DOHH2 (cell line): ENCODE results near the gene SERP2.

Experiments used
- H3F3A ChIP-seq: fragments of 200-600 bp; sonication (generic), shearing (Covaris generic); 2 replicates; pipeline ENCODE4 v1.6.0; 2016; ENCODE audit warnings: antibody characterized with exemption, mild to moderate bottlenecking; ENCODE audit not compliant: control insufficient read depth, insufficient read depth
- H3K27ac ChIP-seq: fragments of 200-600 bp; sonication (generic); 2 replicates; pipeline ENCODE4 v1.5.1; 2014; ENCODE audit warnings: low read depth, mild to moderate bottlenecking, low read length, moderate library complexity
- H3K27me3 ChIP-seq: fragments of 200-600 bp; sonication (generic); 2 replicates; pipeline ENCODE4 v1.6.1; 2014; ENCODE audit warnings: mild to moderate bottlenecking, low read length, mixed read lengths; ENCODE audit not compliant: control insufficient read depth
- H3K36me3 ChIP-seq: fragments of 200-600 bp; sonication (generic); 2 replicates; pipeline ENCODE4 v1.6.1; 2014; ENCODE audit warnings: mild to moderate bottlenecking, low read length, moderate library complexity, mixed read lengths; ENCODE audit not compliant: control insufficient read depth
- H3K4me1 ChIP-seq: fragments of 200-600 bp; sonication (generic); 2 replicates; pipeline ENCODE4 v1.6.1; 2014; ENCODE audit warnings: mild to moderate bottlenecking, low read length, mixed read lengths; ENCODE audit not compliant: control insufficient read depth
- H3K4me2 ChIP-seq: fragments of 200-600 bp; sonication (generic); 2 replicates; pipeline ENCODE4 v1.6.0; 2014; ENCODE audit warnings: mild to moderate bottlenecking, low read length, moderate library complexity
- H3K4me3 ChIP-seq: fragments of 200-600 bp; sonication (generic); 2 replicates; pipeline ENCODE4 v1.5.1; 2014; ENCODE audit warnings: mild to moderate bottlenecking, low read length, mixed read lengths
- H3K79me2 ChIP-seq: fragments of 200-600 bp; sonication (generic); 2 replicates; pipeline ENCODE4 v1.6.1; 2014; ENCODE audit warnings: mild to moderate bottlenecking, low read length, mixed read lengths; ENCODE audit not compliant: control insufficient read depth
- H3K9me2 ChIP-seq: fragments of 200-600 bp; sonication (generic); replicated peaks from 2 replicates; pipeline ENCODE4 v1.6.1; 2014; ENCODE audit warnings: mild to moderate bottlenecking, low read length, mixed read lengths; ENCODE audit not compliant: control insufficient read depth
- H3K9me3 ChIP-seq: fragments of 200-600 bp; sonication (generic); 2 replicates; pipeline ENCODE4 v1.6.1; 2014; ENCODE audit warnings: antibody characterized with exemption, low read length, mixed read lengths; ENCODE audit not compliant: control insufficient read depth, insufficient read depth
- H4K20me1 ChIP-seq: fragments of 200-600 bp; sonication (generic); 2 replicates; pipeline ENCODE4 v1.6.0; 2014; ENCODE audit warnings: low read depth, mild to moderate bottlenecking, antibody characterized with exemption, low read length, moderate library complexity; ENCODE audit not compliant: control insufficient read depth, insufficient read depth
- CTCF ChIP-seq: fragments of 200-600 bp; sonication (generic); IDR thresholded peaks from one replicate; pipeline ENCODE4 v1.5.1; 2014; ENCODE audit warnings: antibody characterized with exemption, mild to moderate bottlenecking, low read depth, low read length; ENCODE audit not compliant: poor library complexity, severe bottlenecking
- EZH2phosphoT487 ChIP-seq: fragments of 200-600 bp; sonication (generic); IDR thresholded peaks from 2 replicates; pipeline ENCODE4 v1.6.1; 2017; ENCODE audit warnings: borderline replicate concordance, mild to moderate bottlenecking, antibody characterized with exemption, low read length, moderate library complexity, mixed read lengths

Gene SERP2

GRCh38 chr13:44399074-44399473 is 25.4 kb downstream of the SERP2 start:
- Histone ChIP-seq H3K4me1 (peaks cover 12% of the 10 kb centered on the region), H3K4me3 (no peak overlapping the region), H3K79me2 (no peaks in the 10 kb centered on the region), H3F3A (no peaks in the 10 kb centered on the region), H3K27me3 (no peaks in the 10 kb centered on the region), H3K36me3 (no peaks in the 10 kb centered on the region), H4K20me1 (no peaks in the 10 kb centered on the region), H3K9me3 (no peaks in the 10 kb centered on the region), H3K27ac (no peak overlapping the region), H3K4me2 (no peak overlapping the region), H3K9me2 (no peaks in the 10 kb centered on the region)
- no peak for TF ChIP-seq CTCF
- TF ChIP-seq EZH2phosphoT487: no peak

GRCh38 chr13:44400736-44401135 is 27.1 kb downstream of the SERP2 start:
- H3K36me3 ChIP-seq: no peaks in the 10 kb centered on the region
- TF ChIP-seq CTCF: no peak
- no peak for TF ChIP-seq EZH2phosphoT487
- H3K27me3 ChIP-seq: no peaks in the 10 kb centered on the region
- H3K4me2 ChIP-seq: no peak overlapping the region
- H3K9me2 ChIP-seq: no peaks in the 10 kb centered on the region
- H3K9me3 ChIP-seq: no peaks in the 10 kb centered on the region
- H3F3A ChIP-seq: no peaks in the 10 kb centered on the region
- H3K4me3 ChIP-seq: no peak overlapping the region
- H4K20me1 ChIP-seq: no peaks in the 10 kb centered on the region
- H3K79me2 ChIP-seq: no peaks in the 10 kb centered on the region
- H3K27ac ChIP-seq: no peak overlapping the region
- H3K4me1 ChIP-seq: peaks cover 12% of the 10 kb centered on the region

GRCh38 chr13:44401577-44401976 is 28.0 kb downstream of the SERP2 start:
- no peaks in the 10 kb centered on the region for H3K9me2 ChIP-seq
- no peaks in the 10 kb centered on the region for H3K27me3 ChIP-seq
- H3K79me2 ChIP-seq: no peaks in the 10 kb centered on the region
- no peaks in the 10 kb centered on the region for H4K20me1 ChIP-seq
- TF ChIP-seq CTCF: no peak
- TF ChIP-seq EZH2phosphoT487: no peak
- H3K9me3 ChIP-seq: no peaks in the 10 kb centered on the region
- no peak overlapping the region for H3K4me2 ChIP-seq
- H3F3A ChIP-seq: no peaks in the 10 kb centered on the region
- H3K4me3 ChIP-seq: no peak overlapping the region
- H3K36me3 ChIP-seq: no peaks in the 10 kb centered on the region
- H3K4me1 ChIP-seq: peaks cover 12% of the 10 kb centered on the region
- no peak overlapping the region for H3K27ac ChIP-seq
